Measurements from ENCODE around the gene ZNF423. TPM values are rescaled to one million over a fixed set of nuclear protein-coding genes. Genes with fewer than 3 reads are reported as not detected.
A peak's percentile ranks its signal among the peaks of the same experiment; 100 is the strongest.

The ZNF423 gene
- polyA plus RNA-seq, 1 of the 3 experiments (the other 2 are of a cell fraction), result 1.2 TPM

DNA sequence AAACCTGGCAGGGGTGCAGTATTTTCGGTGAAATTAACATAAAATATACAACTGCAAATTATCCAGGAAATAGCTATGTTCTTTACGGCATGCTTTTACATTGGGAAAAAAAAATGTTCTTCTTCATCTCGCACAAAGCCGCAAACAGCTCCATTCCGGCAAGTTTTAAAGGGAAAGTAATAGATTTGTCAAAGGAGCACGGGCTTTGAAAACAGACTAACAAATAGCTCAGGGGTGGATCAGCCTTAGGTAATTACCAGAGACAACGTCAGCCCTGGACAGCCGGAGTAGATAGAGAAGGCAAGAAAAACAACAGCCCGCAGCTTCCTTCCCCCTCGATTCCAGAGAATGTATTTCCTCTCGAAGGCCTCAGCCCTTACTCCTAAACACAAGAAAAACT is 259.8 kb downstream of the ZNF423 start:
- CTCF ChIA-PET, result interaction anchor here (0.8 to 3.0 kb wide), 12 partner anchors 10 to 273 kb away, joined by 3 to 15 read pairs (median 3); partner anchors contain the start of gene ZNF423
- POLR2A ChIA-PET, result interaction anchor here (0.7 kb wide), 1 partner anchor 68 kb away, joined by 4 read pairs; no protein-coding TSS in a partner anchor
- TF ChIP-seq TCF12 (IDR thresholded peaks at IDR 0.05), result no peak
- TF ChIP-seq, protein P1, sequence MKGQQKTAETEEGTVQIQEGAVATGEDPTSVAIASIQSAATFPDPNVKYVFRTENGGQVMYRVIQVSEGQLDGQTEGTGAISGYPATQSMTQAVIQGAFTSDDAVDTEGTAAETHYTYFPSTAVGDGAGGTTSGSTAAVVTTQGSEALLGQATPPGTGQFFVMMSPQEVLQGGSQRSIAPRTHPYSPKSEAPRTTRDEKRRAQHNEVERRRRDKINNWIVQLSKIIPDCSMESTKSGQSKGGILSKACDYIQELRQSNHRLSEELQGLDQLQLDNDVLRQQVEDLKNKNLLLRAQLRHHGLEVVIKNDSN (IDR thresholded peaks at IDR 0.05; ENCODE audit: borderline replicate concordance, low read depth), result no peak
- no peak for TF ChIP-seq TAF1 (IDR thresholded peaks at IDR 0.05; ENCODE audit: borderline replicate concordance, low read depth, low read length)
- no peak for TF ChIP-seq NRF1 (IDR thresholded peaks at IDR 0.05; ENCODE audit: low read depth, low read length)
- no peak for TF ChIP-seq FOSL2 (IDR thresholded peaks at IDR 0.05; ENCODE audit: borderline replicate concordance, low read depth)
- no peak for TF ChIP-seq MEF2A (IDR thresholded peaks at IDR 0.05; ENCODE audit: borderline replicate concordance, low read depth)
- TF ChIP-seq, protein P2, sequence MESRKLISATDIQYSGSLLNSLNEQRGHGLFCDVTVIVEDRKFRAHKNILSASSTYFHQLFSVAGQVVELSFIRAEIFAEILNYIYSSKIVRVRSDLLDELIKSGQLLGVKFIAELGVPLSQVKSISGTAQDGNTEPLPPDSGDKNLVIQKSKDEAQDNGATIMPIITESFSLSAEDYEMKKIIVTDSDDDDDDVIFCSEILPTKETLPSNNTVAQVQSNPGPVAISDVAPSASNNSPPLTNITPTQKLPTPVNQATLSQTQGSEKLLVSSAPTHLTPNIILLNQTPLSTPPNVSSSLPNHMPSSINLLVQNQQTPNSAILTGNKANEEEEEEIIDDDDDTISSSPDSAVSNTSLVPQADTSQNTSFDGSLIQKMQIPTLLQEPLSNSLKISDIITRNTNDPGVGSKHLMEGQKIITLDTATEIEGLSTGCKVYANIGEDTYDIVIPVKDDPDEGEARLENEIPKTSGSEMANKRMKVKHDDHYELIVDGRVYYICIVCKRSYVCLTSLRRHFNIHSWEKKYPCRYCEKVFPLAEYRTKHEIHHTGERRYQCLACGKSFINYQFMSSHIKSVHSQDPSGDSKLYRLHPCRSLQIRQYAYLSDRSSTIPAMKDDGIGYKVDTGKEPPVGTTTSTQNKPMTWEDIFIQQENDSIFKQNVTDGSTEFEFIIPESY (IDR thresholded peaks at IDR 0.05; ENCODE audit: borderline replicate concordance, low read depth), result no peak
- TF ChIP-seq, protein P3, sequence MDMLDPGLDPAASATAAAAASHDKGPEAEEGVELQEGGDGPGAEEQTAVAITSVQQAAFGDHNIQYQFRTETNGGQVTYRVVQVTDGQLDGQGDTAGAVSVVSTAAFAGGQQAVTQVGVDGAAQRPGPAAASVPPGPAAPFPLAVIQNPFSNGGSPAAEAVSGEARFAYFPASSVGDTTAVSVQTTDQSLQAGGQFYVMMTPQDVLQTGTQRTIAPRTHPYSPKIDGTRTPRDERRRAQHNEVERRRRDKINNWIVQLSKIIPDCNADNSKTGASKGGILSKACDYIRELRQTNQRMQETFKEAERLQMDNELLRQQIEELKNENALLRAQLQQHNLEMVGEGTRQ (IDR thresholded peaks at IDR 0.05; ENCODE audit: borderline replicate concordance, low read depth, low read length), result no peak
- TF ChIP-seq JUND (IDR thresholded peaks at IDR 0.05), result no peak
- TF ChIP-seq NFIC (IDR thresholded peaks at IDR 0.05; ENCODE audit: borderline replicate concordance), result no peak
- TF ChIP-seq RXRA (IDR thresholded peaks at IDR 0.05; ENCODE audit: borderline replicate concordance, low read depth), result no peak
- TF ChIP-seq, protein P4, sequence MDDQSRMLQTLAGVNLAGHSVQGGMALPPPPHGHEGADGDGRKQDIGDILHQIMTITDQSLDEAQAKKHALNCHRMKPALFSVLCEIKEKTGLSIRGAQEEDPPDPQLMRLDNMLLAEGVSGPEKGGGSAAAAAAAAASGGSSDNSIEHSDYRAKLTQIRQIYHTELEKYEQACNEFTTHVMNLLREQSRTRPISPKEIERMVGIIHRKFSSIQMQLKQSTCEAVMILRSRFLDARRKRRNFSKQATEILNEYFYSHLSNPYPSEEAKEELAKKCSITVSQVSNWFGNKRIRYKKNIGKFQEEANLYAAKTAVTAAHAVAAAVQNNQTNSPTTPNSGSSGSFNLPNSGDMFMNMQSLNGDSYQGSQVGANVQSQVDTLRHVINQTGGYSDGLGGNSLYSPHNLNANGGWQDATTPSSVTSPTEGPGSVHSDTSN (IDR thresholded peaks at IDR 0.05), result no peak
- TF ChIP-seq, protein P5, sequence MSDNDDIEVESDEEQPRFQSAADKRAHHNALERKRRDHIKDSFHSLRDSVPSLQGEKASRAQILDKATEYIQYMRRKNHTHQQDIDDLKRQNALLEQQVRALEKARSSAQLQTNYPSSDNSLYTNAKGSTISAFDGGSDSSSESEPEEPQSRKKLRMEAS (IDR thresholded peaks at IDR 0.05; ENCODE audit: low read depth), result no peak
- no peak for TF ChIP-seq MXI1 (IDR thresholded peaks at IDR 0.05; ENCODE audit: low read depth, low read length)
- no peak for TF ChIP-seq EZH2phosphoT487 (IDR thresholded peaks at IDR 0.05; ENCODE audit: borderline replicate concordance, low read depth)
- no peak for TF ChIP-seq GATA2 (CRISPR knock-in tag; IDR thresholded peaks at IDR 0.05)
- H3K4me2 ChIP-seq, result no peak overlapping the region
- H3K79me2 ChIP-seq (ENCODE audit: insufficient read depth), result no peaks in the 10 kb centered on the region
- H3K9me2 ChIP-seq, result no peaks in the 10 kb centered on the region
- no peak overlapping the region for H3K4me3 ChIP-seq (ENCODE audit: low read depth in 2 of 2, low read length in 1 of 2)
- H2AFZ ChIP-seq (ENCODE audit: low read depth), result peak overlapping the region; percentile 64
- no peak overlapping the region for H3K9ac ChIP-seq
- no peaks in the 10 kb centered on the region for H3K36me3 ChIP-seq (replicated peaks in 1 of 2; ENCODE audit: control insufficient read depth in 1 of 2, insufficient read depth in 2 of 2, low read length in 1 of 2)
- WGBS (ENCODE audit: low lambda C conversion rate), result 22% methylated on average over 11 of the region's 11 CpGs
- H3F3A ChIP-seq (replicated peaks; ENCODE audit: insufficient read depth), result no peaks in the 10 kb centered on the region
- H3K27me3 ChIP-seq (ENCODE audit: insufficient read depth), result no peaks in the 10 kb centered on the region
- peak overlapping the region in 1 of 2 experiments; percentile 98; a peak in 3 of 4 replicates for H3K27ac ChIP-seq (ENCODE audit: low read depth in 2 of 2, low read length in 1 of 2)
- no peaks in the 10 kb centered on the region for H3K9me3 ChIP-seq
- H4K20me1 ChIP-seq (ENCODE audit: insufficient read depth), result no peaks in the 10 kb centered on the region
- H3K4me1 ChIP-seq (ENCODE audit: control insufficient read depth in 1 of 2, insufficient read depth in 2 of 2, low read depth in 1 of 2, low read length in 1 of 2), result peaks cover 11 to 84% of the 10 kb centered on the region in 2 experiments; a peak in 3 of 4 replicates
- peak; percentile 63 for DNase-seq
